ENCODE results near the gene ARL3. TPM values are rescaled to one million over a fixed set of nuclear protein-coding genes. Genes with fewer than 3 reads are reported as not detected.

The ARL3 gene
- total RNA-seq, 1 experiment from 2014 or later = 6.6 TPM

GRCh38 chr10:102643336-102644065, 70.7 kb downstream of the ARL3 start:
- H3K27me3 ChIP-seq = no peaks in the 10 kb centered on the region
- peaks cover 22% of the 10 kb centered on the region for H3K36me3 ChIP-seq
- H3K9me3 ChIP-seq = no peaks in the 10 kb centered on the region
- H3K4me3 ChIP-seq = peak overlapping the region; percentile 79
- peak; percentile 69 for DNase-seq

GRCh38 chr10:102642736-102643335, 71.4 kb downstream of the ARL3 start:
- Histone ChIP-seq H3K9me3 (no peaks in the 10 kb centered on the region), H3K27me3 (no peaks in the 10 kb centered on the region), H3K36me3 (peaks cover 22% of the 10 kb centered on the region), H3K4me3 (peak overlapping the region; percentile 70)
- DNase-seq = peak; percentile 59

- DNase-seq = peak; percentile 98
- H3K4me3 ChIP-seq = peak overlapping the region; percentile 70
- no peaks in the 10 kb centered on the region for H3K9me3 ChIP-seq
- peaks cover 21% of the 10 kb centered on the region for H3K36me3 ChIP-seq
- H3K27me3 ChIP-seq = no peaks in the 10 kb centered on the region
Measured at GRCh38 chr10:102641880-102642735, 72.1 kb downstream of the ARL3 start.

- H3K9me3 ChIP-seq = no peaks in the 10 kb centered on the region
- H3K36me3 ChIP-seq = peaks cover 14% of the 10 kb centered on the region
- DNase-seq = no peak
- peak overlapping the region; percentile 70 for H3K4me3 ChIP-seq
- no peaks in the 10 kb centered on the region for H3K27me3 ChIP-seq
Measured at GRCh38 chr10:102641402-102641801, 72.8 kb downstream of the ARL3 start.

- Histone ChIP-seq H3K36me3 (no peaks in the 10 kb centered on the region; the same call in 1 of the 2 replicates), H3K4me3 (no peak overlapping the region), H3K27me3 (no peaks in the 10 kb centered on the region), H3K9me3 (no peaks in the 10 kb centered on the region)
- DNase-seq = no peak
Measured at GRCh38 chr10:102639537-102639936, 74.7 kb downstream of the ARL3 start.

- DNase-seq = no peak
- no peaks in the 10 kb centered on the region for H3K27me3 ChIP-seq
- no peak overlapping the region for H3K4me3 ChIP-seq
- no peaks in the 10 kb centered on the region for H3K9me3 ChIP-seq
- peaks cover 3% of the 10 kb centered on the region for H3K36me3 ChIP-seq
Measured at GRCh38 chr10:102635377-102635776, 78.8 kb downstream of the ARL3 start.

GRCh38 chr10:102634686-102635085, 79.5 kb downstream of the ARL3 start:
- no peaks in the 10 kb centered on the region for H3K9me3 ChIP-seq
- no peak for DNase-seq
- peaks cover 9% of the 10 kb centered on the region for H3K36me3 ChIP-seq
- H3K4me3 ChIP-seq = no peak overlapping the region
- no peaks in the 10 kb centered on the region for H3K27me3 ChIP-seq

- Histone ChIP-seq H3K36me3 (peaks cover 9% of the 10 kb centered on the region), H3K4me3 (no peak overlapping the region), H3K9me3 (no peaks in the 10 kb centered on the region), H3K27me3 (no peaks in the 10 kb centered on the region)
- DNase-seq = no peak
Measured at GRCh38 chr10:102633848-102634247, 80.3 kb downstream of the ARL3 start.

- DNase-seq = peak; percentile 57
- peaks cover 9% of the 10 kb centered on the region for H3K36me3 ChIP-seq
- no peak overlapping the region for H3K4me3 ChIP-seq
- H3K27me3 ChIP-seq = no peaks in the 10 kb centered on the region
- H3K9me3 ChIP-seq = no peaks in the 10 kb centered on the region
Measured at GRCh38 chr10:102633287-102633686, 80.9 kb downstream of the ARL3 start.

GRCh38 chr10:102632394-102633111, 81.6 kb downstream of the ARL3 start:
- Histone ChIP-seq H3K36me3 (peaks cover 9% of the 10 kb centered on the region), H3K27me3 (no peaks in the 10 kb centered on the region), H3K4me3 (no peak overlapping the region), H3K9me3 (no peaks in the 10 kb centered on the region)
- DNase-seq = peak; percentile 53

- Histone ChIP-seq H3K27me3 (no peaks in the 10 kb centered on the region), H3K9me3 (no peaks in the 10 kb centered on the region), H3K36me3 (peaks cover 9% of the 10 kb centered on the region), H3K4me3 (no peak overlapping the region)
- DNase-seq = no peak
Measured at GRCh38 chr10:102631525-102632393, 82.4 kb downstream of the ARL3 start.

- no peaks in the 10 kb centered on the region for H3K9me3 ChIP-seq
- DNase-seq = no peak
- H3K4me3 ChIP-seq = no peak overlapping the region
- H3K36me3 ChIP-seq = peaks cover 9% of the 10 kb centered on the region
- H3K27me3 ChIP-seq = no peaks in the 10 kb centered on the region
Measured at GRCh38 chr10:102630663-102631062, 83.5 kb downstream of the ARL3 start.

- Histone ChIP-seq H3K36me3 (peaks cover 9% of the 10 kb centered on the region), H3K9me3 (no peaks in the 10 kb centered on the region), H3K4me3 (no peak overlapping the region), H3K27me3 (no peaks in the 10 kb centered on the region)
- DNase-seq = peak; percentile 88
Measured at GRCh38 chr10:102629661-102630614, 84.3 kb downstream of the ARL3 start.

- Histone ChIP-seq H3K27me3 (no peaks in the 10 kb centered on the region), H3K36me3 (peaks cover 9% of the 10 kb centered on the region), H3K4me3 (no peak overlapping the region), H3K9me3 (no peaks in the 10 kb centered on the region)
- no peak for DNase-seq
Measured at GRCh38 chr10:102628451-102628911, 85.7 kb downstream of the ARL3 start.
